Stimulated activated naive CD4-positive, alpha-beta T cell treated with Interleukin-2 at 50 U/mL for 16 hours (primary cell): ENCODE results near the gene PIGQ.

Source experiments
- DNase-seq: peaks from one replicate; lab custom pipeline; 2025; lab: John Stamatoyannopoulos, UW

Gene PIGQ

GRCh38 chr16:569445-570254 lies at the start of gene PIGQ:
PIGQ (plus strand) TSS chr16:569968; CDS start chr16:574075, 4,107 bp downstream.
- peak; percentile 59 for DNase-seq

- no peak for DNase-seq
Measured at GRCh38 chr16:520847-521246, 48.9 kb upstream of the PIGQ start.

- DNase-seq = no peak
Measured at GRCh38 chr16:521381-522210, 48.2 kb upstream of the PIGQ start.

- no peak for DNase-seq
Measured at GRCh38 chr16:522320-523096, 47.3 kb upstream of the PIGQ start.

- DNase-seq = no peak
Measured at GRCh38 chr16:523097-523741, 46.5 kb upstream of the PIGQ start.

GRCh38 chr16:524274-525040 lies 45.3 kb upstream of the PIGQ start:
- DNase-seq = no peak

GRCh38 chr16:525123-525519 lies 44.6 kb upstream of the PIGQ start:
- DNase-seq = no peak

- DNase-seq = peak; percentile 81
Measured at GRCh38 chr16:525520-526180, 44.1 kb upstream of the PIGQ start.

- DNase-seq = no peak
Measured at GRCh38 chr16:526181-527014, 43.4 kb upstream of the PIGQ start.

GRCh38 chr16:527015-527903 lies 42.5 kb upstream of the PIGQ start, which contains the start of gene CAPN15:
CAPN15 (plus strand) TSS chr16:527712; CDS start chr16:546839, 19,127 bp downstream.
- DNase-seq = peak; percentile 86

- peak; percentile 38 for DNase-seq
Measured at GRCh38 chr16:528111-529011, 41.4 kb upstream of the PIGQ start.

GRCh38 chr16:529012-529575 lies 40.7 kb upstream of the PIGQ start:
- DNase-seq = no peak

GRCh38 chr16:530111-530817 lies 39.5 kb upstream of the PIGQ start:
- no peak for DNase-seq

- DNase-seq = no peak
Measured at GRCh38 chr16:531494-532125, 38.2 kb upstream of the PIGQ start.

GRCh38 chr16:533391-534123 lies 36.2 kb upstream of the PIGQ start:
- DNase-seq = no peak
